HS-5 (cell line): ENCODE measurements around the gene CHCHD6.

Source experiments
- DNase-seq: peaks from one replicate; pipeline ENCODE4 v3.0.0-alpha.2; 2012; ENCODE audit warnings: low read depth

The CHCHD6 gene

GRCh38 chr3:126859415-126860246 is 155.6 kb downstream of the CHCHD6 start:
- DNase-seq, result no peak

GRCh38 chr3:126865736-126866135 is 161.7 kb downstream of the CHCHD6 start:
- DNase-seq, result no peak

- no peak for DNase-seq
Measured at GRCh38 chr3:126866175-126866759, 162.2 kb downstream of the CHCHD6 start.

- no peak for DNase-seq
Measured at GRCh38 chr3:126867190-126867862, 163.3 kb downstream of the CHCHD6 start.

GRCh38 chr3:126867863-126868200 is 163.8 kb downstream of the CHCHD6 start:
- no peak for DNase-seq

- no peak for DNase-seq
Measured at GRCh38 chr3:126870608-126871210, 166.7 kb downstream of the CHCHD6 start.

- no peak for DNase-seq
Measured at GRCh38 chr3:126872701-126873342, 168.8 kb downstream of the CHCHD6 start.

- no peak for DNase-seq
Measured at GRCh38 chr3:126873416-126873815, 169.4 kb downstream of the CHCHD6 start.

- DNase-seq, result no peak
Measured at GRCh38 chr3:126878664-126879063, 174.6 kb downstream of the CHCHD6 start.

GRCh38 chr3:126880901-126881300 is 176.9 kb downstream of the CHCHD6 start:
- no peak for DNase-seq

- no peak for DNase-seq
Measured at GRCh38 chr3:126881861-126882260, 177.8 kb downstream of the CHCHD6 start.

GRCh38 chr3:126883241-126883640 is 179.2 kb downstream of the CHCHD6 start:
- DNase-seq, result no peak

- DNase-seq, result no peak
Measured at GRCh38 chr3:126885425-126885824, 181.4 kb downstream of the CHCHD6 start.

- DNase-seq, result no peak
Measured at GRCh38 chr3:126886217-126886616, 182.2 kb downstream of the CHCHD6 start.

GRCh38 chr3:126887686-126888085 is 183.6 kb downstream of the CHCHD6 start:
- DNase-seq, result no peak

GRCh38 chr3:126888186-126888760 is 184.2 kb downstream of the CHCHD6 start:
- DNase-seq, result no peak

GRCh38 chr3:126889276-126890201 is 185.5 kb downstream of the CHCHD6 start:
- no peak for DNase-seq

- DNase-seq, result no peak
Measured at GRCh38 chr3:126891141-126891540, 187.1 kb downstream of the CHCHD6 start.

GRCh38 chr3:126891791-126892190 is 187.8 kb downstream of the CHCHD6 start:
- DNase-seq, result no peak

- DNase-seq, result no peak
Measured at GRCh38 chr3:126893651-126894050, 189.6 kb downstream of the CHCHD6 start.

GRCh38 chr3:126894475-126894874 is 190.4 kb downstream of the CHCHD6 start:
- DNase-seq, result no peak
